ENCODE measurements around the gene HAPSTR1. TPM values are rescaled to one million over a fixed set of nuclear protein-coding genes. Genes with fewer than 3 reads are reported as not detected.

Gene HAPSTR1
- total RNA-seq, 1 experiment from 2014 or later: 49.9 TPM

GRCh38 chr16:9128346-9129342 is 37.2 kb downstream of the HAPSTR1 start:
- DNase-seq (ENCODE audit: low read depth, low spot score) (no peak), ATAC-seq (no peak; the same call in 1 of the 2 replicates)
- peaks cover 45% of the 10 kb centered on the region for H3K4me1 ChIP-seq (ENCODE audit: control insufficient read depth, insufficient read depth, low read length)
- no TSS peak for BruUV-seq (replicated peaks)
- ChIA-PET CTCF (no interaction called here), POLR2A (interaction anchor here (0.6 kb wide), 1 partner anchor 29 kb away, joined by 5 read pairs; no protein-coding TSS in a partner anchor)
- in situ Hi-C loops (cut with HindIII; ENCODE audit: low pct_unique_long_range_greater_than_20kb, low sequenced_read_pairs): no loop called here
- no peaks in the 10 kb centered on the region for H3K27me3 ChIP-seq (ENCODE audit: control insufficient read depth, insufficient read depth, low read length)
- H3K9me3 ChIP-seq (ENCODE audit: control insufficient read depth, insufficient read depth, low read depth, low read length): no peaks in the 10 kb centered on the region
- TF ChIP-seq POLR2AphosphoS5 (IDR thresholded peaks at IDR 0.05; ENCODE audit: low read depth, low read length) (no peak), SIN3A (IDR thresholded peaks at IDR 0.05; ENCODE audit: borderline replicate concordance, insufficient read depth, low read depth, low read length) (no peak), CTCF (IDR thresholded peaks at IDR 0.05) (no peak), TCF7L2 (IDR thresholded peaks at IDR 0.05; ENCODE audit: low read depth, low read length) (no peak)
- TF ChIP-seq, protein P1, sequence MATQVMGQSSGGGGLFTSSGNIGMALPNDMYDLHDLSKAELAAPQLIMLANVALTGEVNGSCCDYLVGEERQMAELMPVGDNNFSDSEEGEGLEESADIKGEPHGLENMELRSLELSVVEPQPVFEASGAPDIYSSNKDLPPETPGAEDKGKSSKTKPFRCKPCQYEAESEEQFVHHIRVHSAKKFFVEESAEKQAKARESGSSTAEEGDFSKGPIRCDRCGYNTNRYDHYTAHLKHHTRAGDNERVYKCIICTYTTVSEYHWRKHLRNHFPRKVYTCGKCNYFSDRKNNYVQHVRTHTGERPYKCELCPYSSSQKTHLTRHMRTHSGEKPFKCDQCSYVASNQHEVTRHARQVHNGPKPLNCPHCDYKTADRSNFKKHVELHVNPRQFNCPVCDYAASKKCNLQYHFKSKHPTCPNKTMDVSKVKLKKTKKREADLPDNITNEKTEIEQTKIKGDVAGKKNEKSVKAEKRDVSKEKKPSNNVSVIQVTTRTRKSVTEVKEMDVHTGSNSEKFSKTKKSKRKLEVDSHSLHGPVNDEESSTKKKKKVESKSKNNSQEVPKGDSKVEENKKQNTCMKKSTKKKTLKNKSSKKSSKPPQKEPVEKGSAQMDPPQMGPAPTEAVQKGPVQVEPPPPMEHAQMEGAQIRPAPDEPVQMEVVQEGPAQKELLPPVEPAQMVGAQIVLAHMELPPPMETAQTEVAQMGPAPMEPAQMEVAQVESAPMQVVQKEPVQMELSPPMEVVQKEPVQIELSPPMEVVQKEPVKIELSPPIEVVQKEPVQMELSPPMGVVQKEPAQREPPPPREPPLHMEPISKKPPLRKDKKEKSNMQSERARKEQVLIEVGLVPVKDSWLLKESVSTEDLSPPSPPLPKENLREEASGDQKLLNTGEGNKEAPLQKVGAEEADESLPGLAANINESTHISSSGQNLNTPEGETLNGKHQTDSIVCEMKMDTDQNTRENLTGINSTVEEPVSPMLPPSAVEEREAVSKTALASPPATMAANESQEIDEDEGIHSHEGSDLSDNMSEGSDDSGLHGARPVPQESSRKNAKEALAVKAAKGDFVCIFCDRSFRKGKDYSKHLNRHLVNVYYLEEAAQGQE (IDR thresholded peaks at IDR 0.05; ENCODE audit: insufficient read depth in 1 of 2, low read depth in 2 of 2, low read length in 1 of 2): no peak
- no peaks in the 10 kb centered on the region; the same call in 1 of the 2 replicates for H3K36me3 ChIP-seq (ENCODE audit: control insufficient read depth, insufficient read depth, low read length)
- H3K4me3 ChIP-seq (ENCODE audit: low read depth in 2 of 2, low read length in 2 of 2): no peak overlapping the region
- intact Hi-C loops (cut with micrococcal nuclease; ENCODE audit: unreplicated experiment): no loop called here
- H3K27ac ChIP-seq (ENCODE audit: low read length): peak overlapping the region; percentile 72

DNA sequence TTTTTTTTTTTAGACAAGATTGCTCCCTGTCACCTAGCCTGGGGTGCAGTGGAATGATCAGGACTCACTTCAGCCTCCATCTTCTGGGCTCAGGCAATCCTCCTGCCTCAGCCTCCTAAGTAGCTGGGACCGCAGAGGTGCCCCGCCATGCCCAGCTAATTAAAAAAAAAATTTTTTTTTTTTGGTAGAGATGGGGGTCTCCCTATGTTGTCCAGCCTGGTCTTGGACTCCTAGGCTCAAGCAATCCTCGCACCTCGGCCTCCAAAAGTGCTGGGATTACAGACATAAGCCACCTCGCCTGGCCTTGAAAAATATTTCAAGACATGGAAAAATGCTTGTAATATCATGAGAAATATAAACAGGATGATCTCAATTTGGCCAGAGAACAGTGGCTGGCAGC is 42.9 kb downstream of the HAPSTR1 start:
- Histone ChIP-seq H3K9me3 (ENCODE audit: control insufficient read depth, insufficient read depth, low read depth, low read length) (no peaks in the 10 kb centered on the region), H3K4me1 (ENCODE audit: control insufficient read depth, insufficient read depth, low read length) (0 out of 2 replicates have a peak, but pooled peaks cover 13% of the 10 kb centered on the region), H3K4me3 (ENCODE audit: low read depth in 2 of 2, low read length in 2 of 2) (no peak overlapping the region), H3K27ac (ENCODE audit: low read length) (no peak overlapping the region), H3K27me3 (ENCODE audit: control insufficient read depth, insufficient read depth, low read length) (no peaks in the 10 kb centered on the region), H3K36me3 (ENCODE audit: control insufficient read depth, insufficient read depth, low read length) (no peaks in the 10 kb centered on the region)
- ChIA-PET POLR2A (no interaction called here), CTCF (interaction anchor here (0.6 to 1.2 kb wide), 6 partner anchors 11 to 1029 kb away, joined by 3 to 13 read pairs (median 4); no protein-coding TSS in a partner anchor)
- DNase-seq (ENCODE audit: low read depth, low spot score) (no peak), ATAC-seq (no peak)
- TF ChIP-seq, protein P1 (IDR thresholded peaks at IDR 0.05; ENCODE audit: insufficient read depth in 1 of 2, low read depth in 2 of 2, low read length in 1 of 2): no peak
- no peak for TF ChIP-seq CTCF (IDR thresholded peaks at IDR 0.05)
- no peak for TF ChIP-seq TCF7L2 (IDR thresholded peaks at IDR 0.05; ENCODE audit: low read depth, low read length)
- TF ChIP-seq SIN3A (IDR thresholded peaks at IDR 0.05; ENCODE audit: borderline replicate concordance, insufficient read depth, low read depth, low read length): no peak
- no peak for TF ChIP-seq POLR2AphosphoS5 (IDR thresholded peaks at IDR 0.05; ENCODE audit: low read depth, low read length)
- intact Hi-C loops (cut with micrococcal nuclease; ENCODE audit: unreplicated experiment) (loop anchor here (10.0 kb wide), 1 partner anchor 270 kb away; the partner anchor contains the start of gene CARHSP1), in situ Hi-C loops (cut with HindIII; ENCODE audit: low pct_unique_long_range_greater_than_20kb, low sequenced_read_pairs) (no loop called here)
- BruUV-seq (replicated peaks): no TSS peak

All from Panc1 (cell line).